Bronchial epithelial cell (primary cell): ENCODE measurements around the gene SERPINI2. TPM values are rescaled to one million over a fixed set of nuclear protein-coding genes. Genes with fewer than 3 reads are reported as not detected.

Experiments
- DNase-seq: peaks from one replicate; pipeline ENCODE4 v3.0.0-alpha.2; 2010; ENCODE audit warnings: low read depth
- FAIRE-seq: peaks from 2 replicates; lab custom pipeline; 2011; peaks lifted over from hg19 to GRCh38; lab: Jason Lieb, UNC
- H3K27me3 ChIP-seq: 2 replicates; pipeline ENCODE4 v1.5.1; 2011; ENCODE audit warnings: low read length; ENCODE audit not compliant: control insufficient read depth, insufficient read depth
- H3K36me3 ChIP-seq: 2 replicates; pipeline ENCODE4 v1.5.1; 2011; ENCODE audit warnings: low read length; ENCODE audit not compliant: control insufficient read depth, insufficient read depth
- H3K4me3 ChIP-seq: 2 replicates; pipeline ENCODE4 v1.5.1; 2011; ENCODE audit warnings: mild to moderate bottlenecking, low read depth, low read length, control low read depth
- CTCF ChIP-seq: IDR thresholded peaks from 2 replicates; pipeline ENCODE4 v1.5.1; 2011; ENCODE audit warnings: mild to moderate bottlenecking, moderate library complexity, low read length, control low read depth, inconsistent platforms; ENCODE audit not compliant: insufficient read depth, severe bottlenecking
- total RNA-seq: library from RNA; depleted of rRNA; stranded (reverse); fragments of >200 nt; gene quantifications from 2 replicates; pipeline ENCODE4 v1.2.1, GENCODE V29; 2014

The SERPINI2 gene
- total RNA-seq, 1 donor from 2014 or later, result not detected

- Histone ChIP-seq H3K36me3 (no peaks in the 10 kb centered on the region), H3K27me3 (no peaks in the 10 kb centered on the region), H3K4me3 (no peak overlapping the region)
- DNase-seq (no peak), FAIRE-seq (no peak)
- no peak for TF ChIP-seq CTCF
These were observed 6.9 kb downstream of the SERPINI2 start for GRCh38 chr3:167466966-167467365.

GRCh38 chr3:167456157-167456799, 17.6 kb downstream of the SERPINI2 start:
- TF ChIP-seq CTCF, result no peak
- FAIRE-seq, result no peak

DNA sequence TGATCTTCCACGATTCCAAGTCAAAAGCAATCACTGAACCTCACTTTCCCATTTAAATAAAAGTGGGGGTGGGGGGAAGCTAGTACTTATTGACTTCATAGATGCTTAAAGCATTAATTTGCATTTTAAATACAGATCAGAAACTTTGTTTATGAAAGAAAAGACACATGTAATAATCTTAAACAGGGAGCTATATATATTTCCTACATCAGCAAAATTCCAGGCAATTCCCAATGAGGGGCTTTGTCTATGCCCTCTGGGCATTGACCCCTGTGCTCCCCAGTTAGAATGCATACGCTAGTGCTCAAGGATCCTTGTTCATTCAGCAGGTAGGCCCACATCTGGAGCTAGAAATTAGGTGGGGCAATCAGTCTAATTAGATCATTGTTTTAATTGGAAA, 20.0 kb downstream of the SERPINI2 start:
- DNase-seq, result no peak
- FAIRE-seq, result no peak
- Histone ChIP-seq H3K36me3 (no peaks in the 10 kb centered on the region), H3K27me3 (no peaks in the 10 kb centered on the region), H3K4me3 (no peak overlapping the region)
- no peak for TF ChIP-seq CTCF

More at GRCh38 chr3:167456157-167456799, 17.6 kb downstream of the SERPINI2 start:
- Histone ChIP-seq H3K27me3 (no peaks in the 10 kb centered on the region), H3K4me3 (no peak overlapping the region), H3K36me3 (no peaks in the 10 kb centered on the region)
- no peak for DNase-seq

DNA sequence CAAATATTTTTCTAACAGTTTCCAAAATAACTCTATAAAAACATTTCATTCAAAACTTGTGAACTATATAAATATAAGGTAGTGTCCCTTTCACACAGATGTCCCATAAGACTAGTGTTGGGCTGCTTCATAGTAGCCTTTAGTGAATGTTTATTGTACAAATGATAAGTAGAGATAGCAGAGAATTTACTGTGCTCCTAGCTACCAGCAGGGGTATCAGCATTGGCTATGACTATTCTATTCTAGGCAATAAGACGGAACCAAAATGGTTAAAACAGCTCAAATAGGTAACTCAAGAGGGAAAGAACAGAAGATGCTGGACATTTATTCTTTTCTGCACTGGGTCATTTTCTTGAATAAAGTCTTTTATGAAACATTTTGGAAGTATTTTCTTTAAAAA, 22.6 kb downstream of the SERPINI2 start:
- no peak for FAIRE-seq
- no peak for TF ChIP-seq CTCF
- H3K4me3 ChIP-seq, result no peak overlapping the region
- DNase-seq, result no peak
- no peaks in the 10 kb centered on the region for H3K36me3 ChIP-seq
- H3K27me3 ChIP-seq, result no peaks in the 10 kb centered on the region

GRCh38 chr3:167450675-167451074, 23.2 kb downstream of the SERPINI2 start:
- H3K36me3 ChIP-seq, result no peaks in the 10 kb centered on the region
- DNase-seq (no peak), FAIRE-seq (no peak)
- no peak for TF ChIP-seq CTCF
- H3K27me3 ChIP-seq, result no peaks in the 10 kb centered on the region
- H3K4me3 ChIP-seq, result no peak overlapping the region

DNA sequence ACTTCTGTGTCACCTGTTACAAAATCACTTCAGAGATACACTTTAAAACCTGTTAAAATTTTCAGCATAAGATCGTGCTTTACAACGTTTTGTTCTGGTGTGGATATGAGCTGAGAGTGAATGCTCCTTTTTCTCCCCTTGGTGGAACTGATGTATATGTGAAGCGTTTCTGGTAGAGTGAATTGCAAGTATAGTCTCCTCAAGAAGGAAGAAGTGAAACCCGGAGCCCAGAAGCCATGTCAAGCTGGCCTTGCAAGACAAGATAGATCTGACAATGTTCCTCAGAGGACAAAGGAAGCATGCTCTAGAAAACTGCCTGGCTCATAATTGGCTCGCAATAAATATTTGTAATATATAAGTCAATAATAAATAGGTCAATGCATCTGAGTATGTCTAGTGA, 23.6 kb downstream of the SERPINI2 start:
- Histone ChIP-seq H3K36me3 (no peaks in the 10 kb centered on the region), H3K4me3 (no peak overlapping the region), H3K27me3 (no peaks in the 10 kb centered on the region)
- TF ChIP-seq CTCF, result no peak
- no peak for DNase-seq
- no peak for FAIRE-seq
